NB4 (cell line): ENCODE results near the gene SUMO2.
A peak's percentile ranks its signal among the peaks of the same experiment; 100 is the strongest.

ENCODE experiments used
- DNase-seq: peaks from one replicate; pipeline ENCODE4 v3.0.0; 2010; ENCODE audit warnings: low read depth
- H3K4me3 ChIP-seq: one replicate; pipeline ENCODE4 v1.5.1; 2011; ENCODE audit warnings: mild to moderate bottlenecking, low read depth, low read length, moderate library complexity
- CTCF ChIP-seq: IDR thresholded peaks from one replicate; pipeline ENCODE4 v1.5.1; 2012; ENCODE audit warnings: low read depth, low read length
- MYC ChIP-seq: IDR thresholded peaks from 2 replicates; pipeline ENCODE4 v1.6.1; 2011; ENCODE audit warnings: low read depth, low read length
- POLR2A ChIP-seq: IDR thresholded peaks from 2 replicates; pipeline ENCODE4 v1.6.1; 2011; ENCODE audit warnings: mild to moderate bottlenecking; ENCODE audit not compliant: insufficient read length; ENCODE audit errors: extremely low read depth
- TF ChIP-seq, protein P1 (sequence below): IDR thresholded peaks from 2 replicates; pipeline ENCODE4 v1.6.1; 2011; ENCODE audit warnings: low read depth, low read length

SUMO2 gene

DNA sequence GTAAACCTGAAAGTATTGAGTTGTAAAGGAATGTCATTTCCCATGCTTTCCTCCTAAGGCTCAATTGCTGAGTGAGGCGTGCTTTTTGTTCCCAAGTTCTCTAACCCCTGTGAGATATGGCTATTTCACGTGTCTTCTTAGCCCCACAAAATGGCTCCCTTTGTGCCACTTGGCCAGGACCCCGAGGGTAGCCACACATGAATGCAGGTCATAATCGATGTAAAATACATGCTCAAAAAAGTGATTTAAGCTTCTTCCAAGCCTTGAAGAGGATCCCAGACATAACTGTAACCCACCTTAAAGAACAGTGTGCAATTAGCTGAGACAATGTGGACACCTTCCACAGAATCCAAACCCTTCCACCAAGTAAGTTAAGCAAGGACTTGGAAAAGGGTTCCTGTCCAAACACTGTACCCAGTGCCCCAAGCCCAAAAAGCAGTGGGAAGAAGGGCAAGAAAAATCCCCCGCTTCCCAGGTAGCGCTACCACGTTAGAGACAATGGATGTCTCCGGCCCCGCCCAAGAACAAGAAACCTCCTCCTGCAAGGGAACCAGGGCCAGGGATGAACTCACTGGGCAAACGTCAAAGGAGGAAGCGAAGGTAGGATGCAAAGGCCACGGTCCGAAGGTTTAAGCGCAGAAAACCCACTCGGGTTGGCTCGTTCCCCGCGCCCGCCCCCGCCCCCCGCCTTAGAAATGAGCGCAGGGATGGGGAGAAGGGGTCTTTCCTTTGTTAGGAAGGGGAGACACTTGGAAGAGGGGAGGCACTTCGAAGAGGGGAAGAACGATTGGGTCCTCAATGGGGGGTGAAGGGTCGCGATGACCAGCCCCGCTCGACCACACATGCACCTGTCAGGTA is 29.6 kb downstream of the SUMO2 start:
- peak; percentile 63 for DNase-seq
- peak overlapping the region; percentile 71 for H3K4me3 ChIP-seq
- TF ChIP-seq, protein P1, sequence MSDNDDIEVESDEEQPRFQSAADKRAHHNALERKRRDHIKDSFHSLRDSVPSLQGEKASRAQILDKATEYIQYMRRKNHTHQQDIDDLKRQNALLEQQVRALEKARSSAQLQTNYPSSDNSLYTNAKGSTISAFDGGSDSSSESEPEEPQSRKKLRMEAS: peak; percentile 20; the same call in 1 of the 2 replicates
- TF ChIP-seq MYC (no peak), CTCF (no peak), POLR2A (no peak)

- no peak for DNase-seq
- TF ChIP-seq CTCF (no peak), POLR2A (no peak), MYC (no peak)
- TF ChIP-seq, protein P1: no peak
- H3K4me3 ChIP-seq: peak overlapping the region; percentile 71
Measured at GRCh38 chr17:75152523-75152921, 30.2 kb downstream of the SUMO2 start.

- DNase-seq: no peak
- TF ChIP-seq POLR2A (no peak), CTCF (no peak), MYC (no peak)
- TF ChIP-seq, protein P1: no peak
- H3K4me3 ChIP-seq: no peak overlapping the region
Measured at GRCh38 chr17:75151930-75152329, 30.8 kb downstream of the SUMO2 start.

DNA sequence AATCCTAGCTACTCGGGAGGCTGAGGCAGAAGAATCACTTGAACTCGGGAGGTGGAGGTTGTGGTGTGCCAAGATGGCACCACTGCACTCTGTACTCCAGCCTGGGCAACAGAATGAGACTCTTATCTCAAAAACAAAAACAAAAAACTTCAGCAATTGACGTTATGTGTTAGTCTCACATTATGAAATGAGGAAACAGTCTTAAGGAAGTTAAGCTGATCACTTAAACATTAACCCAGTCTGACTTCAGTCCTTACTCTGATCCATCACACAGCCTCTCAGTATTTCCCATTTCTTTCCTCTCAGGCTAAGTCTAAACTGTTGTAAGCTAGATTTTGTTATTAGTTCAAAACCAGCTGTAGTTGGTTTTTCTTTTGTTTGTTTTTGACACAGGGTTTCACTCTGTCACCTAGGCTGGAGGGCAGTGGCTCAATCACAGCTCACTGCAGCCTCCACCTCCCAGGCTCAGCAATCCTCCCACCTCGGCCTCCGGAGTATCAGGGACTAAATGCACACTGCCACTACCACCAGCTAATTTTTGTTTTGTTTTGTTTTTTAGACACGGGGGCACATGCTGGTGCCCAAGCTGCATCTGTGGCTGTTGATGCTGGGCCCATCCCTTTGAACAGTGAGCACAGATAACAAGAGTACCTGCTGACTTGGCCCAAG is 34.7 kb downstream of the SUMO2 start:
- TF ChIP-seq POLR2A (no peak), MYC (no peak), CTCF (no peak)
- TF ChIP-seq, protein P1: no peak
- no peak overlapping the region for H3K4me3 ChIP-seq
- no peak for DNase-seq

- no peak overlapping the region for H3K4me3 ChIP-seq
- TF ChIP-seq CTCF (no peak), POLR2A (no peak), MYC (no peak)
- TF ChIP-seq, protein P1: no peak
- DNase-seq: no peak
Measured at GRCh38 chr17:75146592-75146991, 36.2 kb downstream of the SUMO2 start.
